RWPE1 (cell line): ENCODE measurements around the gene COPB1.

Experiments
- CTCF ChIA-PET: fragments of 350-600 bp; sonication (Branson Sonifier 250); formaldehyde crosslinking; extraction: SDS; loops from one replicate; lab custom pipeline; 2021; lab: Yijun Ruan, JAX
- POLR2A ChIA-PET: fragments of 400-600 bp; formaldehyde crosslinking; extraction: SDS; loops from one replicate; lab custom pipeline; 2020; ENCODE audit warnings: antibody characterized with exemption; ENCODE audit not compliant: low non-redundant PET; lab: Yijun Ruan, JAX
- DNase-seq: peaks from one replicate; pipeline ENCODE4 v3.0.0; 2012; ENCODE audit warnings: low spot score
- H3K27ac ChIP-seq: fragments of 450-650 bp; 2 replicates; pipeline ENCODE4 v1.5.1; 2017
- TF ChIP-seq, protein P1 (sequence below): fragments of 450-650 bp; conservative IDR thresholded peaks from 2 replicates; pipeline ENCODE4 v1.5.1; 2017; ENCODE audit warnings: low read depth, mild to moderate bottlenecking

The COPB1 gene, protein sequence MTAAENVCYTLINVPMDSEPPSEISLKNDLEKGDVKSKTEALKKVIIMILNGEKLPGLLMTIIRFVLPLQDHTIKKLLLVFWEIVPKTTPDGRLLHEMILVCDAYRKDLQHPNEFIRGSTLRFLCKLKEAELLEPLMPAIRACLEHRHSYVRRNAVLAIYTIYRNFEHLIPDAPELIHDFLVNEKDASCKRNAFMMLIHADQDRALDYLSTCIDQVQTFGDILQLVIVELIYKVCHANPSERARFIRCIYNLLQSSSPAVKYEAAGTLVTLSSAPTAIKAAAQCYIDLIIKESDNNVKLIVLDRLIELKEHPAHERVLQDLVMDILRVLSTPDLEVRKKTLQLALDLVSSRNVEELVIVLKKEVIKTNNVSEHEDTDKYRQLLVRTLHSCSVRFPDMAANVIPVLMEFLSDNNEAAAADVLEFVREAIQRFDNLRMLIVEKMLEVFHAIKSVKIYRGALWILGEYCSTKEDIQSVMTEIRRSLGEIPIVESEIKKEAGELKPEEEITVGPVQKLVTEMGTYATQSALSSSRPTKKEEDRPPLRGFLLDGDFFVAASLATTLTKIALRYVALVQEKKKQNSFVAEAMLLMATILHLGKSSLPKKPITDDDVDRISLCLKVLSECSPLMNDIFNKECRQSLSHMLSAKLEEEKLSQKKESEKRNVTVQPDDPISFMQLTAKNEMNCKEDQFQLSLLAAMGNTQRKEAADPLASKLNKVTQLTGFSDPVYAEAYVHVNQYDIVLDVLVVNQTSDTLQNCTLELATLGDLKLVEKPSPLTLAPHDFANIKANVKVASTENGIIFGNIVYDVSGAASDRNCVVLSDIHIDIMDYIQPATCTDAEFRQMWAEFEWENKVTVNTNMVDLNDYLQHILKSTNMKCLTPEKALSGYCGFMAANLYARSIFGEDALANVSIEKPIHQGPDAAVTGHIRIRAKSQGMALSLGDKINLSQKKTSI

DNA sequence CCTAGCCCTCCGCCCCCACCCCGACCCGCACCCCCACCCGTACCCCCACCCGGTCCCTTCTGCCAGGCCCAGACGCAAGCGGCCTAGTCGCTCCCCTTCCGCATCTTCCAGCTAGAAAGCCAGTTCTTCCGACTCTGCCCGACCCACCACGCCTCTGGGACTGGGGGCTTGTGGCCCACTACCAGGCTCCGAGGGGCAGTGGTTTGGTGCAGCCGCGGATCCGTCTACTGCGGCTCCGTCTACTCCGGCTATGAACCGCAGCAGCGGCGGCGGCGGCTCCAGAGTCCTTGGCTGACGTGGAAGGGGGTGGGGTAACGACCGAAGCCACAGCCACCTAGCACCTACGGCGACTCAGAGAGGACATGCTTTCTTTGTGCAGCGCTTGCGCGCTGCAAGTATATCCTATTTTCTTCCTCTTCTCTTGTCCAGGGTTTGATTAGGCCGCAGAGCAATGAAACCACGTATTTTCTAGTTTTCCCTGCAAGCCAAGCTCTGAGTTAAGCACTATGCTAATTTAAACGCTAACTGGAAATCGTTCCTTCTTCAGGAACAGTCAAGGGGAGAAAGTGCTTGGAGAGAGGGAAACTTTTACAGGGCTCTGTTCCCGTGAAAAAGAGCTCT is at the start of gene COPB1:
Gene COPB1, minus strand, starts transcription at position 252 of the 621 bp plus-strand sequence. CDS start 883 bp downstream, outside the sequence.
- CTCF ChIA-PET: no interaction called here
- POLR2A ChIA-PET: no interaction called here
- TF ChIP-seq, protein P1, sequence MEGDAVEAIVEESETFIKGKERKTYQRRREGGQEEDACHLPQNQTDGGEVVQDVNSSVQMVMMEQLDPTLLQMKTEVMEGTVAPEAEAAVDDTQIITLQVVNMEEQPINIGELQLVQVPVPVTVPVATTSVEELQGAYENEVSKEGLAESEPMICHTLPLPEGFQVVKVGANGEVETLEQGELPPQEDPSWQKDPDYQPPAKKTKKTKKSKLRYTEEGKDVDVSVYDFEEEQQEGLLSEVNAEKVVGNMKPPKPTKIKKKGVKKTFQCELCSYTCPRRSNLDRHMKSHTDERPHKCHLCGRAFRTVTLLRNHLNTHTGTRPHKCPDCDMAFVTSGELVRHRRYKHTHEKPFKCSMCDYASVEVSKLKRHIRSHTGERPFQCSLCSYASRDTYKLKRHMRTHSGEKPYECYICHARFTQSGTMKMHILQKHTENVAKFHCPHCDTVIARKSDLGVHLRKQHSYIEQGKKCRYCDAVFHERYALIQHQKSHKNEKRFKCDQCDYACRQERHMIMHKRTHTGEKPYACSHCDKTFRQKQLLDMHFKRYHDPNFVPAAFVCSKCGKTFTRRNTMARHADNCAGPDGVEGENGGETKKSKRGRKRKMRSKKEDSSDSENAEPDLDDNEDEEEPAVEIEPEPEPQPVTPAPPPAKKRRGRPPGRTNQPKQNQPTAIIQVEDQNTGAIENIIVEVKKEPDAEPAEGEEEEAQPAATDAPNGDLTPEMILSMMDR: no peak
- peak; percentile 90 for DNase-seq
- H3K27ac ChIP-seq: peak within 1 kb of the TSS; percentile 76

DNA sequence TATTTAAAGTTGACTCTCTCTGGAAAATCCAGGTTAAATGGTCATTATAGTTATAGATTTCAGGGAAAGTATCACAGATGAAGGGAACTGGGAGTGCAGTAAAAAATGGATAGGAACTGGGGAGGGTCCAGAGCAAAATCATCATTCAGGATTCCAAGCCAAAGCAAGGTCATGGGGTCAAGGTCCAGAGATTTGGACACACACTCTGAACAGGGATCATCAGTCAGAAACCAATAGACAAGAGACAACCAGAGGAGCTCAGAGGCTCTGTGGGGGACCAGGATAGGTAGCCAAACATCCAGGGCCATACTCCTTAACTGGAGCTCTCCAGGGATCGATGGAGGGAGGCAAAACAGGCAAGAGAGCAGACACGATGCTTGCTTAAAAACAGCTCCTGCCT is 47.8 kb upstream of the COPB1 start:
- TF ChIP-seq, protein P1: no peak
- CTCF ChIA-PET: no interaction called here
- DNase-seq: no peak
- H3K27ac ChIP-seq: no peak overlapping the region
- POLR2A ChIA-PET: no interaction called here

DNA sequence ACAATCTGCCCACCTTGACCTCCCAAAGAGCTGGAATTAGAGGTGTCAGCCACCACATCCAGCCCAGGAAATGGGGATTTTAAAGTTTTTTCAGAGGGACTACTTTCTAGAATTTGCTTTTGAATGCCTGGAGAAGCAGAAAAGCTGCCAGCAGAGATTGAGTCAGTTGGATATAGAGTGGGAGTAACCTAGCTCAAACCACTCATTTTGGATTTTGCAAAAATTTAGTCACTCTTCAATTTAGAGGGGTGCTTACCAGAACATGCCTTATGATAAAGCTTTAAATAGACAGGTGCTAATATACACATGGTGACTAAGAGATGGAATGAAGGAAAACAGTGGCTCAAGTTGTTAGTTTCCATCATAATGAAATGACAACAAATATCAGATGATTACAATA is 47.1 kb upstream of the COPB1 start:
- ChIA-PET CTCF (no interaction called here), POLR2A (no interaction called here)
- DNase-seq: no peak
- H3K27ac ChIP-seq: no peak overlapping the region
- TF ChIP-seq, protein P1: no peak

DNA sequence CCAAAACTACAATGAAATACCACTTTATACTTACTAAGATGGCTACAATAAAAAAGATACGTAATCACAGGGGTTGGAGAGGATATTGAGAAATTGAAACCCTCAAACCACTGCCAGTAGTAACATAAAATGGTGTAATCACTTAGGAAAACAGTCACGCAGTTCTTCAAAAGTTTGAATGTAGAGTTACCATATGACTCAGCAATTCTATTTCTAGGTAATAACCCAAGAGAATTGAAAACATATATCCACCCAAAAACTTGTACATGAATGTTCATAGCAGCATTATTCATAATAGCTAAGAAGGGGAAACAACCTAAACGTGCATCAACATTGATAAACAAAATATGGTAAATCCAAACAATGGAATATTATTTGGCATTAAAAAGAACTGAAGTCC is 45.0 kb upstream of the COPB1 start:
- ChIA-PET CTCF (no interaction called here), POLR2A (no interaction called here)
- DNase-seq: no peak
- TF ChIP-seq, protein P1: no peak
- no peak overlapping the region for H3K27ac ChIP-seq

DNA sequence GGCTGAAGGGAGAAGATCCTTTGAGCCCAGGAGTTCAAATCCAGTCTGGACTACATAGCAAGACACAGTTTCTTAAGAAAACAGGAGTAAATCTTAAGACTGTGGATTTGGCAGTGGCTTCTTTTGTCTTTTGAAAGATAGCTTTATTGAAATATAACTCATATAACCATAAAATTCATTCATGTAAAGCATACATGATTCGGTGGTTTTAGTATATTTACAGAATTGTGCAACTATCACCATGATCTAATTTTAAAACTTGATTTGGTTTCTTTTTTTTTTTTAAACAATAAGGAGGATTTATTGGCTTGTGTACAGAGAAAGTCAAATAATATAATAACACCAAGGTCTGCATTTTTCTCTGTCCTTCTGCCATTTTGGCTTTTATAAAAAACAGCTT is 43.6 kb upstream of the COPB1 start:
- H3K27ac ChIP-seq: no peak overlapping the region
- no peak for DNase-seq
- CTCF ChIA-PET: no interaction called here
- POLR2A ChIA-PET: no interaction called here
- TF ChIP-seq, protein P1: no peak

DNA sequence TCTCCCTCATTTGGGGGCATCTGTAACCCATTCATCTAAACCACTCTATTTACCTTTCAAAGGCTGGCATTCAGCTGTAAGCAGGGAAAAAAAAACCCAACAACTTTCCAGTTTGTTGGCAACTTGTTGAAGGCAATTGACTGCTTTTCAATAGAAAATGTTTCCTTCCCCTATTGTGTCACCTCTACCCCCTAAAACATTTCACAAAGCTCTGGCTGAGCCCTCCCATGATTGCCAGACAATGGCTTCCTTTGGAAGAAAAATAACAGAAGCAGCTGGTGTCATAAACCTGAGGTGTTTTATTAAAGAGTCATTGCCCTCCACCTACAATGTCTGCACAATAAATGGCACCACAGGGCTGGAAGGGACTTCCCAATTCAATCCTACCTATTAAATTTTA is 42.7 kb upstream of the COPB1 start:
- ChIA-PET POLR2A (no interaction called here), CTCF (interaction anchor here (0.7 kb wide), 1 partner anchor 902 kb away, joined by 4 read pairs; no protein-coding TSS in a partner anchor)
- no peak for DNase-seq
- TF ChIP-seq, protein P1: no peak
- no peak overlapping the region for H3K27ac ChIP-seq
